PFSK-1 (cell line): Measurements from ENCODE around the gene BOD1L2.

Experiments
- POLR2AphosphoS5 ChIP-seq: IDR thresholded peaks from 2 replicates; pipeline ENCODE4 v1.6.1; 2012; ENCODE audit warnings: low read depth, mild to moderate bottlenecking, control low read depth, low read length, moderate library complexity
- TAF1 ChIP-seq: IDR thresholded peaks from 2 replicates; pipeline ENCODE4 v1.6.1; 2012; ENCODE audit warnings: low read length, control low read depth, borderline replicate concordance; ENCODE audit not compliant: insufficient read depth

- TF ChIP-seq TAF1 (no peak), POLR2AphosphoS5 (no peak)
These were observed 48.5 kb downstream of the BOD1L2 start for GRCh38 chr18:57195341-57195740.
